ENCODE results near the gene OR1J1.

The OR1J1 gene

GRCh38 chr9:122510502-122510901 lies 32.8 kb upstream of the OR1J1 start, which contains the start of gene OR1J2:
TSS of gene OR1J2 (plus strand) at chr9:122510802. CDS start at chr9:122510802, 0 bp downstream.
- ChIA-PET POLR2A (no interaction called here), CTCF (no interaction called here)
- no peak for TF ChIP-seq HDGF (IDR thresholded peaks at IDR 0.05; ENCODE audit: borderline replicate concordance)
- no peak for DNase-seq (ENCODE audit: extremely low spot score)

GRCh38 chr9:122506964-122507363 lies 29.2 kb upstream of the OR1J1 start:
- ChIA-PET CTCF (no interaction called here), POLR2A (no interaction called here)
- DNase-seq (ENCODE audit: extremely low spot score), result no peak
- no peak for TF ChIP-seq SP1 (IDR thresholded peaks at IDR 0.05)
- no peak for TF ChIP-seq ARNT (IDR thresholded peaks at IDR 0.05)
- no peak for TF ChIP-seq FOXK2 (IDR thresholded peaks at IDR 0.05)
- TF ChIP-seq PKNOX1 (IDR thresholded peaks at IDR 0.05), result no peak
- TF ChIP-seq SUZ12 (IDR thresholded peaks at IDR 0.05), result no peak
- TF ChIP-seq FOXA1 (IDR thresholded peaks at IDR 0.05), result no peak
- no peak for TF ChIP-seq TARDBP (IDR thresholded peaks at IDR 0.05)
- TF ChIP-seq LEF1 (IDR thresholded peaks at IDR 0.05; ENCODE audit: borderline replicate concordance), result no peak

GRCh38 chr9:122498883-122499288 lies 21.2 kb upstream of the OR1J1 start:
- peak; percentile 51 for DNase-seq (ENCODE audit: extremely low spot score)
- ChIA-PET CTCF (interaction anchor here (0.7 to 1.3 kb wide), 7 partner anchors 9 to 310 kb away, joined by 3 to 6 read pairs (median 3); no protein-coding TSS in a partner anchor), POLR2A (no interaction called here)
- no peak for TF ChIP-seq NFRKB (IDR thresholded peaks at IDR 0.05)
- TF ChIP-seq BHLHE40 (IDR thresholded peaks at IDR 0.05; ENCODE audit: borderline replicate concordance), result no peak

GRCh38 chr9:122479062-122479461 lies 1.3 kb upstream of the OR1J1 start:
- CTCF ChIA-PET, result no interaction called here
- TF ChIP-seq ELF4 (IDR thresholded peaks at IDR 0.05), result no peak
- no peak for TF ChIP-seq ARNT (IDR thresholded peaks at IDR 0.05)
- no peak for TF ChIP-seq BHLHE40 (IDR thresholded peaks at IDR 0.05; ENCODE audit: borderline replicate concordance)
- TF ChIP-seq SP1 (IDR thresholded peaks at IDR 0.05), result no peak
- no peak for TF ChIP-seq LEF1 (IDR thresholded peaks at IDR 0.05; ENCODE audit: borderline replicate concordance)
- no peak for TF ChIP-seq FOXM1 (IDR thresholded peaks at IDR 0.05; ENCODE audit: borderline replicate concordance)
- TF ChIP-seq ZNF384 (IDR thresholded peaks at IDR 0.05), result no peak
- no peak for TF ChIP-seq CTBP1 (IDR thresholded peaks at IDR 0.05; ENCODE audit: borderline replicate concordance)
- no peak for TF ChIP-seq L3MBTL2 (conservative IDR thresholded peaks at IDR 0.05)
- TF ChIP-seq HDGF (IDR thresholded peaks at IDR 0.05; ENCODE audit: borderline replicate concordance), result no peak
- TF ChIP-seq NFRKB (IDR thresholded peaks at IDR 0.05), result no peak
- TF ChIP-seq PKNOX1 (IDR thresholded peaks at IDR 0.05), result no peak
- TF ChIP-seq FOXA1 (IDR thresholded peaks at IDR 0.05), result no peak
- no peak for TF ChIP-seq FOXK2 (IDR thresholded peaks at IDR 0.05)
- no peak for TF ChIP-seq TARDBP (IDR thresholded peaks at IDR 0.05)
- TF ChIP-seq SUZ12 (IDR thresholded peaks at IDR 0.05), result no peak

GRCh38 chr9:122477346-122477745 lies 380 bp downstream of the OR1J1 start:
- DNase-seq (ENCODE audit: extremely low spot score), result no peak
- POLR2A ChIA-PET, result no interaction called here
- TF ChIP-seq L3MBTL2 (conservative IDR thresholded peaks at IDR 0.05) (no peak), HDGF (IDR thresholded peaks at IDR 0.05; ENCODE audit: borderline replicate concordance) (no peak)
- CTCF ChIA-PET, result no interaction called here

More at GRCh38 chr9:122479062-122479461, 1.3 kb upstream of the OR1J1 start:
- POLR2A ChIA-PET, result no interaction called here
- no peak for DNase-seq (ENCODE audit: extremely low spot score)

GRCh38 chr9:122475717-122476116 lies 2.0 kb downstream of the OR1J1 start:
- no peak for TF ChIP-seq SP1 (IDR thresholded peaks at IDR 0.05)
- TF ChIP-seq LEF1 (IDR thresholded peaks at IDR 0.05; ENCODE audit: borderline replicate concordance), result no peak
- TF ChIP-seq PKNOX1 (IDR thresholded peaks at IDR 0.05), result no peak
- TF ChIP-seq BHLHE40 (IDR thresholded peaks at IDR 0.05; ENCODE audit: borderline replicate concordance), result no peak
- TF ChIP-seq TARDBP (IDR thresholded peaks at IDR 0.05), result no peak
- TF ChIP-seq NFRKB (IDR thresholded peaks at IDR 0.05), result no peak
- TF ChIP-seq FOXK2 (IDR thresholded peaks at IDR 0.05), result no peak
- no peak for TF ChIP-seq CTBP1 (IDR thresholded peaks at IDR 0.05; ENCODE audit: borderline replicate concordance)
- no peak for TF ChIP-seq ARNT (IDR thresholded peaks at IDR 0.05)
- TF ChIP-seq SUZ12 (IDR thresholded peaks at IDR 0.05), result no peak
- TF ChIP-seq FOXA1 (IDR thresholded peaks at IDR 0.05), result no peak
- no peak for TF ChIP-seq FOXM1 (IDR thresholded peaks at IDR 0.05; ENCODE audit: borderline replicate concordance)
- no peak for TF ChIP-seq HDGF (IDR thresholded peaks at IDR 0.05; ENCODE audit: borderline replicate concordance)
- ChIA-PET CTCF (no interaction called here), POLR2A (no interaction called here)
- DNase-seq (ENCODE audit: extremely low spot score), result no peak

- TF ChIP-seq FOXA1 (IDR thresholded peaks at IDR 0.05) (no peak), ELF4 (IDR thresholded peaks at IDR 0.05) (no peak), HDGF (IDR thresholded peaks at IDR 0.05; ENCODE audit: borderline replicate concordance) (no peak), CTBP1 (IDR thresholded peaks at IDR 0.05; ENCODE audit: borderline replicate concordance) (no peak), L3MBTL2 (conservative IDR thresholded peaks at IDR 0.05) (no peak), PKNOX1 (IDR thresholded peaks at IDR 0.05) (no peak), FOXK2 (IDR thresholded peaks at IDR 0.05) (no peak)
- POLR2A ChIA-PET, result no interaction called here
- no peak for DNase-seq (ENCODE audit: extremely low spot score)
- CTCF ChIA-PET, result interaction anchor here (1.1 kb wide), 1 partner anchor 11 kb away, joined by 3 read pairs; no protein-coding TSS in a partner anchor
These were observed 3.2 kb downstream of the OR1J1 start for GRCh38 chr9:122474561-122474960.
